Measurements from ENCODE around the gene ANKRD18A.
"Not testable (repeated sequence)": the region's sequence is repeated elsewhere in the genome, so short reads cannot be mapped to it uniquely, and the experiment has no call there.

DNA sequence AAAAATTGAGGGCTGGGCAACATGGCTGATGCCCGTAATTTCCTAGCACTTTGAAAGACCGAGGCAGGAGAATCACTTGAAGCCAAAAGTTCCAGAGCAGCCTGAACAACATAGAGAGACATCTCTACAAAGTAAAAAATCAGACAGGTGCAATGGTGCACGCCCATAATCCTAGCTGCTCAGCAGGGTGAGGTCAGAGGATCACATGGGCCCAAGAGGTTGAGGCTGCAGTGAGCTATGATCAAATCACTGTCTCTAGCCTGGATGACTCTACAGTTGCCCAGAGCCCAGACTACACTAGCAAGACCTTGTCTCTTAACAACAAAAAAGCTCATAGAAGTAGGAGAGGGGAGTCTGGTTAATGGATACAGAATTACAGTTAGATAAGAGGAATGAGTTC is 40.3 kb downstream of the ANKRD18A start:
- TF ChIP-seq, protein P1, sequence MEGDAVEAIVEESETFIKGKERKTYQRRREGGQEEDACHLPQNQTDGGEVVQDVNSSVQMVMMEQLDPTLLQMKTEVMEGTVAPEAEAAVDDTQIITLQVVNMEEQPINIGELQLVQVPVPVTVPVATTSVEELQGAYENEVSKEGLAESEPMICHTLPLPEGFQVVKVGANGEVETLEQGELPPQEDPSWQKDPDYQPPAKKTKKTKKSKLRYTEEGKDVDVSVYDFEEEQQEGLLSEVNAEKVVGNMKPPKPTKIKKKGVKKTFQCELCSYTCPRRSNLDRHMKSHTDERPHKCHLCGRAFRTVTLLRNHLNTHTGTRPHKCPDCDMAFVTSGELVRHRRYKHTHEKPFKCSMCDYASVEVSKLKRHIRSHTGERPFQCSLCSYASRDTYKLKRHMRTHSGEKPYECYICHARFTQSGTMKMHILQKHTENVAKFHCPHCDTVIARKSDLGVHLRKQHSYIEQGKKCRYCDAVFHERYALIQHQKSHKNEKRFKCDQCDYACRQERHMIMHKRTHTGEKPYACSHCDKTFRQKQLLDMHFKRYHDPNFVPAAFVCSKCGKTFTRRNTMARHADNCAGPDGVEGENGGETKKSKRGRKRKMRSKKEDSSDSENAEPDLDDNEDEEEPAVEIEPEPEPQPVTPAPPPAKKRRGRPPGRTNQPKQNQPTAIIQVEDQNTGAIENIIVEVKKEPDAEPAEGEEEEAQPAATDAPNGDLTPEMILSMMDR (IDR thresholded peaks at IDR 0.05) = not testable (repeated sequence)
- TF ChIP-seq POLR2A (IDR thresholded peaks at IDR 0.05) = not testable (repeated sequence)
